HG02970 (cell line): Measurements from ENCODE around the gene C9orf50.
"Not testable (repeated sequence)": the region's sequence is repeated elsewhere in the genome, so short reads cannot be mapped to it uniquely, and the experiment has no call there.

Source experiments
- ATAC-seq: cut with Tn5 transposase; IDR thresholded peaks from one replicate; pipeline ENCODE4 v1.9.1; 2021; ENCODE audit warnings: mild to moderate bottlenecking, moderate library complexity, moderate number of reproducible peaks; ENCODE audit not compliant: unreplicated experiment, low FRiP score

C9orf50 gene, protein sequence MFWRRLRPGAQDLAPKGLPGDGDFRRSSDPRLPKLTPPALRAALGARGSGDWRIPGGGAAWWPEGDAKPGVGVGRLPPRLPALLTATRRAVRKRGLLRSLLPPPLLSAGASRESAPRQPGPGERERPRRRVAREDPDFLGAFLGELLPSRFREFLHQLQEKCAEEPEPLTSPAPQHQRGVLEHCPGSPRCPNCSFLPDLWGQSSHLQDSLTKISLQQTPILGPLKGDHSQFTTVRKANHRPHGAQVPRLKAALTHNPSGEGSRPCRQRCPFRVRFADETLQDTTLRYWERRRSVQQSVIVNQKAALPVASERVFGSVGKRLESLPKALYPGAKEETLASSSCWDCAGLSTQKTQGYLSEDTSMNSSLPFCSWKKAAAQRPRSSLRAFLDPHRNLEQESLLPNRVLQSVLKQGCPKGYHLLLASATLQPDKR

DNA sequence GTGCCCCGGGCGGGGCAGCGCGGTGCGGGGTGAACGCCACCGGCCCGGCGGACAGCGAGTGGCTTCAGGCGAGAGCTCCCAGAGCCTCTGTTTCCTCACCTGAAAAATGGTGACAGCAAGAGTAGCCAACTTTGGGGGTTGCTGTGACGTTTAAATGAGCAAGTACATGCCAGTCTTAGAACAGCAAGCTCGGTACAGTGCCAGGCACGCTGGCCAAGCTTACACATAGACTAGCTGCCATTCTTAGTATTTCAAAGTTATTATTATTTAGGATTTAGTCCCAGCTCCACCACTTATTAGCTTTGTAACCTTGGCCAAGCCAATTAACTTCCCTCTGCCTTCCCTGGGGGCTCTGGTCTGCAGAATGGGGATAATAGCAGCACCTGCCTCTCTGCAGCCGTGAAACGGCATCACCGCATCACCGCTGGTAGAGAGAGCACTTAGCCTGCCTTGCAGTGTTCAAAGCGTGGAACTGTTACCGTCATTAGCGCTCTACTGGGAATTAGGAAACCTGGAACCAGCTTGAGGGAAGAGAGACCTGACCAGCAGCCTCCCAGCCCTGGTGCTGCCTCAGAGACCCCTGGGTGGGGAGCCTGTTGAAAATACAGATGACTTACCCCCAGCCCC, at the start of gene C9orf50:
Gene C9orf50, minus strand, starts transcription at position 433 of the 627 bp plus-strand sequence. CDS start 527 bp downstream, outside the sequence.
- no peak for ATAC-seq

DNA sequence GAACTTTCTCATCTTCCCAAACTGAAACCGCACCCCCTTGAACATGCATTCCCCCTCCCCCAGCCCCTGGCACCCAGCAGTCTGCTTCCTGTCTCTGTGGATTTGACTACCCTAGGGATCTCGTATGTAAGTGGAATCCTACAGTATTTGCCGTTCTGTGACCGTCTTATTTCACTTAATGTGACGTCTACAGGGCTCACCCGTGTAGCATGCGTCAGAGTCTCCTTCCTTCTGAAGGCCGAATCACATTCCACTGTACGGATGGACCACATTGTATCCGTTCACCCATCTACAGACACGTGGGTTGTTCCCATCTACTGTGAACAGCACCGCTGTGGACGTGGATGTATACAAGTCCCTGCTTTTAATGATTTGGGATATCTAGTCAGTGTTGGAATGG, 49.0 kb upstream of the C9orf50 start:
- no peak for ATAC-seq

DNA sequence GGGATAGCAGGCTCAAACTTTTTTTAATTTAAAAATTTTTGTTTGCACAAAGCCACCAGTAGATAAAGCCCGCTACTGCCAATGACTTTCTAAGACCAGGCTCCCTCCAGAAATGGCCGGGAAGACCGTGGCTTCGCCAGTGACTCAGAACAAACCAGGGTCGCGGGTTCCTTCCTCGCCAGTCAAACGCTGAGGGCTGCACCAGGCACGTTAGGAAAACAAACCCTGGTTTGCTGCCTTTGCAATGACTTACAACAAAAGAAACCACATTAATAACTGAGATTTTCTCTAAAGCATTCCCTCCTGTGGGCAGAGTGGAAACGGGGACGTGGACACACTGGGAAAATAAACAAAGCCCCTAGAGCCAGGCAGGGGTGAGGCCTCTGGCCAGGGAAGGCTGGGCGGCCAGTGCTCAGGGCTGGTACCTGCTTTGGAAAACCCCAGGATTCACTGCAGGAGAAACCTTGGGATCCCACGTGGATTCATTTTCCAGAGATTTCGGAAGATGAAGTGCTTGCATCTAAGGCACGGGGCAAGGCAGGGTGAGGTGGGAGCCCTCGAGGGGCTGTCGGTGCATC, 48.3 kb upstream of the C9orf50 start:
- no peak for ATAC-seq

DNA sequence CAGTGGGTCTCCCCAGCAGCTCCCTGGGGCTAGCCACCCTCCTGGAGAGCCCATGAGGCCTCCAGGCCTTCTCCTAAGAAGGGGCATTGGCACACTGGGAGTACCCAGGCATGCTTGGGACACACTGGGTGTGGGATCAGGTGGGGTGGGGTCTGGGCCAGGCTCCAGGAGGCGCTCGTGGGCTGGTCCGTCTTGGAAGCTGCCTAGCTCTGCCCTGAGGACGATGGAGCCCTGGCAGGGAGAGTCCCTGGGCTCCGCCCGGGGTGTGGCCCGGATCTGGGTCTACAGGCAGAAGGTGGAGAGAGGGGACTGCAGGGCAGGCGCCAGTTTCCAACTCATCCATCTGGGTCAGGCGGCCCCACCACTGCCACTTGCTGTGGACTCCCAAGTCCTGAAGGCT, 46.9 kb upstream of the C9orf50 start:
- no peak for ATAC-seq

DNA sequence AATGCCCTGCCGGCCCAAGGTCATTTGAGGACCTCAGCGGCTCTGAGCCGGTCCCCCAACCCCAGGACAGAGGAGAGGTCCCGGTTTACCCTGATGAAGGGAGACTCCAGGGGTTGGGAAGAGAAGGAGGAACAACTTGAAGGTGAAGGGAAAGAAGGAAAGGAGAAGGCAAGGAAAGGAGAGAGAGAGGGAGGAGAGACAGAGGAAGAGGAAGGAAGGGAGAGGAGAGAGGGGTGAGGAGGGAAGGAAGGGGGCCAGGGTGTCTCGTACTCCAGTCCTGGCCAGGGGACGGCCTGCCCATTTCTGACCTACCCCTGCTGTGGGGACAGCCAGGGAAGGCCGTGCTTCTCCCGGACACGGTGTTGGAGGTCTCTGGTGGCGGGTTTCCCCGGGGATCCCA, 46.5 kb upstream of the C9orf50 start:
- no peak for ATAC-seq

DNA sequence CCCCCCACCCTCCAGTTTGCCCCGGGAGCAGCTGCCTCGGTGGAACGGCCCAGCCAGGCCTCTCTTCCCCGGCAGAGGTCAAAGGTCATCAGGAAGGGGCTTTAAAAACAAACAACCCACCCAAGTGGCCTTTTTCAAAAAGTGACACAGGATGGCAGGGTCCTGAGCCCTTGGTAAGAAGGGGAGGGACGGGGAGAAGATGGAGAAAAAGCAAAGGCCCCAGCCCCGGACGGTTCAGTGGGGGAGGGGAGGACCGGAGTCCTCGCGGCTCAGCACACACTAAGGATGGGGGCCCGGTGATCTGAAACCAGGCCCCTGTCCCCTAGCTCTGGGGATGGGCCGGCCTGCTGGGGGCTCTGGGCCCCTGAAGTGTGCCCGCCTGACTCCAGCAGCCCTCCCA, 45.7 kb upstream of the C9orf50 start:
- ATAC-seq, result no peak

DNA sequence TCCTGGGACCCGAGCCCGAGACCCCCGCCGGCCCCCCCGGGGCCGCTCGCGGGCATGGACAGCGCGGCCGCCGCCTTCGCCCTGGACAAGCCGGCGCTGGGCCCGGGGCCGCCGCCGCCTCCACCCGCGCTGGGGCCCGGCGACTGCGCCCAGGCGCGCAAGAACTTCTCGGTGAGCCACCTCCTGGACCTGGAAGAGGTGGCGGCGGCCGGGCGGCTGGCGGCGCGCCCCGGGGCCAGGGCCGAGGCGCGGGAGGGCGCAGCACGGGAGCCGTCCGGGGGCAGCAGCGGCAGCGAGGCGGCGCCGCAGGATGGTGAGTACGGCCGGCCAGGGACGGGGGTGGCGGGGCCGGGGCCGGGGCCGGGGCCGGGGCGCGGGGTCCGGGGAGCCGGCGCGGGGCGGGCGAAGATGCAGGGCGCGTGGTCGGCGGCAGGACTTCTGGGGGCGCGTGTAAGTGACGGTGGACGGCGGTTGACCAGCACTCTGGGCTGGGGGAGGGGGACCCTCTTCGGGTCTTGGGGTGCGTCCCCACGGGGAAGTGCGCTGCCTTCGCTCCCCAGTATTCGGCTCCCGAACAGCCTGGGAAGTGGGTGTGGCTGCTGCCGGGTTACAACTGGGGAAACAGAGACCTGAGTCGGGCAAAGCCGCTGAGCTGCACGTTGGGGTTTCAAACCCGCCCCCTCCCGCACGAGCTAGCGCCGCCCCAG, 45.1 kb upstream of the C9orf50 start:
- ATAC-seq, result no peak

DNA sequence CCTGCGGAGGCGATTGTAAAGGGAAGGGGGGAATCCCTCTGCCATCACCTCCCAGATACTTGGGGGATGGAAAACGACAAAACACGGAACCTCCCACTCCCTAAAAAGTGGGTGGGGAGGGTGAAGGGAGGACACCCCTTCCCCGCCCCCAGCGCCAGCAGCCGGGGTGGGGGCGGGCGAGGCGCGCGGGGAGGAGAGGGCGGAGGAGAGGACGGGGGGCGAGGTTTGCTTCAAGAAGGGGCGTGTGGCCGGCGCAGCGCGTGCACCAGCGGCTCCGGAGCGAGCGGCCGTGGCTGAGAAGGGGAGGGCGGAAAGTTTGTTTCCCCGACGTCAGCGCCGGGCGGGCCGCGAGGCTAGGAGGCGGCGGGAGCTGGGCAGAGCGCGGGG, 44.5 kb upstream of the C9orf50 start, which contains the start of gene PRRX2:
Gene PRRX2, plus strand, starts transcription at position 259 of the 387 bp plus-strand sequence. CDS start 221 bp downstream, outside the sequence.
- no peak for ATAC-seq

DNA sequence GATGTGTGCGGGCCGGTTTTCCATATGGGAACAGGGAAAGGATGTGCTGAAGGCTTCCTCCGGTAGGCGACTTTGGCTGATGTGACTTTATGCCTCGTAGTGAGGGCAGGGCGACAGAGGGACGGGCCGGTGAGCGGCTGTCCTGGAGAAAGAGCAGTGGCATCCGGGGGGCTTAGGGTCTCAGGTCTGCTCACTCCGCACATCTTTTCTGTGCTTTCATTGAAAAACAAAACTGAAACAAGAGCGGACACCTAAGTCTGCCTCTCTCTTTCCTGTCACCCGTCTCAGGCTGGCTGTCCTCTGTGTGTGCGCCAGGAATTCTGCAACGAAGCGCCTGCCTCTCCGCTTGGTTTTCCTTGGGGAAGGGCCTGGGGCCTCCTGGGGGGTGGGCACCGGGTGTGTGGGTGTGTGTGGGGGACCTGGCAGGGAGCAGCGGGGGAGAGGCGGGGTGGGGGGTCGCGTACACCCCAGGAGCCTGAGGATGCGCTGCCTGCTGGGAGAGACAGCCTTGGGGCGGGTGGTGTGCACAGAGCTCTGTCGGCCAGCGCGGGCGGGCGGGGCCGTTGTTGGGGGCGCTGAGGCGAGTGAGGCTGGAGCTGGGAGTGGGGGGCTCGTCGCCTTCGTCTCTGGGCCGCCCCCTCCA, 44.0 kb upstream of the C9orf50 start:
- ATAC-seq, result no peak

DNA sequence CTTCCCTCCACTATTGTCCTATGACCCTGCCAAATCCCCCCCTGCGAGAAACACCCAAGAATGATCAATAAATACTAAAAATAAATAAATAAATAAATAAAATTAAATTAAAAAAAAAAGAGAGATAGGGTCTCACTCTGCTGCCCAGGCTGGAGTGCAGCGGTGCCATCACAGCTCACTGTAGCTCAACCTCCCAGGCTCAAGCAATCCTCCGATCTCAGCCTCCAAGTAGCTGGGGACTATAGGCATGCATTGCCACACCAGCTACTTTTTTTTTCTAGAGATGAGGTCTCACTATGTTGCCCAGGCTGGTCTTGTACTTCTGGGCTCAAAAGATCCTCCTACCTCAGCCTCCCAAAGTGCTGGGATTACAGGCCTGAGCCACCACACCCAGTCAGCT, 41.3 kb upstream of the C9orf50 start:
- not testable (repeated sequence) for ATAC-seq

DNA sequence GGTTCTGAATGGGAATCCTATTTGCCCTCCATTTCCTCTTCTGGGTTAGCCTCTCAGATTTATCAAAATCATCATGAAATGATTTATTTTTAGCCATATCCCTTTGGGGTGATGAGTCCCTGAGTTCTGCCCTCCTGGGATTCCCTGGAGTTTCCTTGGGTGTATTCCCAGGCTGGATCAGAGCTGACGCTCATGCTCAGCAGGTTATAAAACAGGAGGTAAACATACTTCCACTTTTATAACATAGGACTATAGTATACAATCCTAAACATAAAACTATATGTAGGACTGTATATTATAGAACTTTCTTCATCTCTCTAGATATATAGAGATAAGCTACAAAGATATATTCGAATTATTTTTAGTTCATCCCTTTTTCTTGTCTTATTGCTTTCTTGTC, 40.1 kb upstream of the C9orf50 start:
- no peak for ATAC-seq

DNA sequence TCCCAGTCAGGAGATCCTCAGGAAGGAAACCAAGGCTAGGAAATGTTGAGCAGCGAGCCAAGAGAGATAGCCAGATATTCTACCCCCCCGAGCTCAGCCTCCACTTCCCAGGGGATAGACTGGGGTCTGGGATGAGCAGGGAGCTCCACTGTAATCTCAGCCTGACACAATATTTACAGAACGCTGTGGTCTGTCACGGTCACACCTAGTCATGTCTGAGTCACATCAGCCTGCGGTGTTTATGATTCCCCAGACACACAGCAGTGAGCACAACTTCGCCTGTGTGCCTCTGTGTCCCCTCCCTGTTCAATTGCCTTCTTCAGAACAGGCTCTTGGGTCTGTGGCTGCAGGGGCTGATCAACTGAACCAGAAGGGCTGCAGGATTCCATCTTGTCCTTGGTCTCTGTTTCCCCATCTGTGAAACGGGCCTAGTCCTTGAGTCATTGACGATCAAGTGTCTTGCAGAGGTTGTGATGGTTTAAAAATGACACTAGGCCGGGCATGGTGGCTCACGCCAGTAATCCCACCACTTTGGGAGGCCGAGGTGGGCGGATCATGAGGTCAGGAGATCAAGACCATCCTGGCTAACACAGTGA, 36.0 kb upstream of the C9orf50 start:
- ATAC-seq, result no peak

DNA sequence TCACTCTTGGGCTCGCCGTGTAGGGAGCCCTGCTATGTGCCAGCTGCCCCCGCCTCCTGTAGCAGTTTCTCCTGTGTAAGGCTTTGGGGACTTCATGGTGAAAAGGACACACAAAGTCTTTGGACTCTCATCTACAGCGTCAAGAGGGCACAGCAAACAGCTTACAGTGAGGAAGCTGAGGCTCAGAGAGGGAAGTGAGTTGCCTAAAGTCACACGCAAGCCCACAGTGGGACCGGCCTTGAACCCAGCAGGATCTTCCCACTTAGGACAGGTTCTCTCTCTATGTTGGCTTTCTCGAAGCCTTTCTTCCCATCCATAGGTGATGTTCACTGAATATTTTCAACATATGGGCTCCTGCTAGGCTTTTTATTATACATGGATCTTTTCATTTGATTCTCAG, 34.8 kb upstream of the C9orf50 start:
- ATAC-seq, result no peak

DNA sequence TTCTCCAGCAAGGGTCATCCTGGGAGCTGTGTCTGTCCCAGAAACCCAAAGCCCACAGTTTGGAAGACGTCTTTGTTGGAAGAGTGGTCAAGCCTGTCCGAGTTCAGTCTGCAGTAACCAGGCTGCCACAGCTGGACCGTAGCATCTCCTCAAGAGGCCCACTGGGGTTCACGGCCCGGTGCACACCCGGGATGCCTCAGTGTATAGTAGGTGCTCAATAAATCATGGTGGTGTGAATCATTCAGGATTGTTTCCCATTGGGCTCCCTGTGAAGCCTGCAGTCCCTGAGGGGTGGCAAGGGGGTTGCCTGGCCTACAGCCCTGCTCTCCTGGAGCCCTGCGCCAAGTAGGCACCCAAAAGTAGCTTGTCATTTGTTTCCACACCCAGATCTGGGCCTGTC, 34.3 kb upstream of the C9orf50 start:
- no peak for ATAC-seq

DNA sequence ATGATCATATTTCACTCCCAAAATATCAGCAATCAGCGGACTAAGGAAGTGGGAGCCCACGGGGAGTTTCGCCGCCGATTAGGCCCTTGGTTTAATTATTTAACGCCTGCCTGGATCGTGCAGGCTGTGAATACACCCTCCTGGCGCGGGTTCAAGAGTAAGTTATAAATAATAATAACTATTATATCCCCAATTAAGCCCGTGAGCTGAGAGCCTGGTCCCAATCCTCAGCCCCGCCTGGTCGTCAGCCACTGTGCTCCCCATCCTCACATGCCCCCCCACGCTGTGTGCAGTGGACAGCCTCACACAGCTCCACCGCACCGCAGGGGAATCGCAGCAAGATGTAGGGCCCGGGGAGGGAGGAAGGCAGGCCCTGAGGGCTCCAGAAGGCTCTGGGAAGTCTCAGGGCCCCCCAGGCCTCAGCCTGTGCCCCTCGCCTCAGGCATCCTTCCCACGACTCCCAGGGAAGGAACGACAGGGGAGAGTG, 33.7 kb upstream of the C9orf50 start:
- ATAC-seq, result no peak

DNA sequence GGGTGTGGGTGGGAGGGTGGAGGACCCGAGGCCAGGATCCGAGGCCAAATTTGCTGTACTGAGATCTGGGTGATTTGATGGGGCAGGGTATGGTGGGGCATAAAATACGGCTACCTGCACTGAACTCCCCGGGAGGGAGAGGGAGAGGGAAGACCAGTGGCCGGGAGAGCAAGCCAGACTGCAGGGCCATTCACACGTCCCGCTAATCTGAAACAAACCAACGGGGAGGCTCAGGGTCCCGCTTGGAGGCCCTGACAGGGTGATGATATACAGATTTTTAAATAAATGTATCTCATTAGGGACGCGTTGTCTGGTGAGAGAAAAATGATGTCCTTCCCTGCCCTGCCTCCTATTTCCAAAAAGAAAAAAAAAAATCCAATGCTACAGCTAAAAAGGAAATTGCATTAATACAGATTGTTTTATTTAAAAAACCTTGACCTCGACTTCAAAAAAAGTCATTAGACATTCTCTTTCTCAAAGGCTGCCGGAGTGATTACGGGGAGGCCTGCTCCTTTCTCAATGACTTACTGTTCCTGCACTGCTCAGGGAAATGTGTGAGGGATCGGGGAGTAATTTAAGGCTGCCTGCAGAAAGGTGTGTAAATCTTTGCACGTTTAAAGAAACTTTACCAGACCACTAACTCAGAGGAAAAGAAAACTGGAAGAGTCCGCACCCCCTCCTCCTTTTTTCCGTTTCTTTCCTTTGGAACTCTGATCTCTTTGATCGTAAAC, 33.1 kb upstream of the C9orf50 start:
- ATAC-seq, result no peak

DNA sequence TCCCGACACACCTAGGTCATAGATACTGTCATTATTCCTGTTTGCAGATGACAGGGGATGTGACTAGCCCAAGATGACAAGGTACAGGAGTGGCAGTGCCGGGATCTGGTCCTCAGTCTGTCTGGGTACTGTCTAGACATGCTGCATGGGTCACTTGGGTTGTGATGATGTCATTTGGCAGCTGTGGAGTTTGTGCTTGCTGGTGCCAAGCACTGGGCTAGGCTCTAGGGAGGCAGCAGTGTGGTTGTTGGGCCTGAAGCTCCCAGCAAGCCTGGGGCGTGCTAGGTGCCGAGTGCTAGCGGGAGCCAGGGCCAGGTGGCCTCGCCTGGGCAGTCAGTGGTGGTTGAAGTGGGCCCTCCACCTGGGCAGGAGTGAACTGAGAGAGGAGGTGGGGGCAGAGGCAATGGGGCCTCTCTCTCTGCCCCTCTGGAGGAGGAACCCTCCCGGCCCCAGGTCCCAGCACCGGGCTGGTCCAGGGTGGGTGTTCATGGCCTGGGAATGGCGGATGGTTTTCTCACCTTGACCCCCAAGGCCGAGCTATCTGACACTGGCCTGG, 29.9 kb upstream of the C9orf50 start:
- no peak for ATAC-seq

DNA sequence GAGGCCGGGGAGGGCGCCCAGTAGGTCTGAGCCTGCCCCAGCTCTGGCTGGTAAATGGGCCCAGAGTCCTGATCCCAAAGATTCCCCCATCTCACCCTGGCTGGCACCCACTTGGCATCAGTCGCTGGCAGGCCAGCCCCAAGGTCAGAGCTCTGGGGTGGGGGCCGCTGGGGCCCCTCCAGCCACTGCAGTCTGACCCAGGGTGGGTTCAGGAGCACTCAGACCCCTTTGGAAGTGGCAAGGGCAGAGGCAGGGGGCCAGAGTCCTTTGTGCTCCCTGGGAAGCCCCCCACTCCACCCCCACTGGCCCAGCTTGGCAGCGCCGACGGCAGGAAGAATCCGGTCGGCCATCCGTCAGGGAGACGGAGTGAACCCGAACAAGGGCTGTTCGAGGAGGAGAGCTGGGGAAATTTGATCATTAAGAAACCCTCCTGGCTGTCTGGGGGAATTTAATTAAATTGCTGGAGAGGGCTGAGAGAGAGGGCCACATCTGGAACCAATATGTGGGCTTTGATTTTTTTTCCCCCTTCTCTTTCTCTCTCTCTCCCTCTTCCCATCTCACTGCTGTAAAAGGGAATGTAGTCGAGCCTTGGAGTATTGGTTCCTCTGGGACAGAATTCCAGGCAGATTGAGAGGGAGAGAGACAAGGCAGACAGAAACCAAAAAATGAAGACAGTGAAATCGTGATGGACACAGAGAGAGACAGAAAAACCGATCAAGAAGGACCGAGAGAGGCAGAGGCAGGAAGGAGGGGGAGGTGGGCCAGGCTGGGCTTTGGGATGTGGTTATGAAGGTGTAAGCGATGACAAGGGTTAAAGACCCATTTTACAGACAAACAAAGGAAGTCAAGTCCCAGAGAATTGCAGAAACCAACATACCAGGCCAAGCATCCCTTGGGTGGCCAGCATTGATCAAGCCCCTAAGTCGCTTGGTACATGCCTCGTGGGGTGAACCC, 29.1 kb upstream of the C9orf50 start:
- ATAC-seq, result no peak
